ENCODE results near the gene LARGE1.

- TF ChIP-seq POLR2A (IDR thresholded peaks at IDR 0.05) = no peak
- TF ChIP-seq CTCF (IDR thresholded peaks at IDR 0.05 in 8 of 11, conservative IDR thresholded peaks at IDR 0.05 in 3 of 11) = no peak
Measured at GRCh38 chr22:33526434-33527107, 393.7 kb downstream of the LARGE1 start.
